ENCODE data around the gene KRT9.
"Not testable (repeated sequence)": the region's sequence is repeated elsewhere in the genome, so short reads cannot be mapped to it uniquely, and the experiment has no call there.

- not testable (repeated sequence) for TF ChIP-seq CTCF (conservative IDR thresholded peaks at IDR 0.05; ENCODE audit: low read depth, low read length); EZH2 (IDR thresholded peaks at IDR 0.05; ENCODE audit: low read length, unreplicated experiment)
Measured at GRCh38 chr17:41584331-41584927, 12.6 kb upstream of the KRT9 start.
